NCI-H345 treated with DMSO at 0.1 percent for 48 hours (cell line): Measurements from ENCODE around the gene PRDM7.
"Not testable (repeated sequence)": the region's sequence is repeated elsewhere in the genome, so short reads cannot be mapped to it uniquely, and the experiment has no call there.

Experiments
- DNase-seq: peaks from one replicate; lab custom pipeline; 2025; ENCODE audit not compliant: unreplicated experiment; lab: John Stamatoyannopoulos, UW

The PRDM7 gene

DNA sequence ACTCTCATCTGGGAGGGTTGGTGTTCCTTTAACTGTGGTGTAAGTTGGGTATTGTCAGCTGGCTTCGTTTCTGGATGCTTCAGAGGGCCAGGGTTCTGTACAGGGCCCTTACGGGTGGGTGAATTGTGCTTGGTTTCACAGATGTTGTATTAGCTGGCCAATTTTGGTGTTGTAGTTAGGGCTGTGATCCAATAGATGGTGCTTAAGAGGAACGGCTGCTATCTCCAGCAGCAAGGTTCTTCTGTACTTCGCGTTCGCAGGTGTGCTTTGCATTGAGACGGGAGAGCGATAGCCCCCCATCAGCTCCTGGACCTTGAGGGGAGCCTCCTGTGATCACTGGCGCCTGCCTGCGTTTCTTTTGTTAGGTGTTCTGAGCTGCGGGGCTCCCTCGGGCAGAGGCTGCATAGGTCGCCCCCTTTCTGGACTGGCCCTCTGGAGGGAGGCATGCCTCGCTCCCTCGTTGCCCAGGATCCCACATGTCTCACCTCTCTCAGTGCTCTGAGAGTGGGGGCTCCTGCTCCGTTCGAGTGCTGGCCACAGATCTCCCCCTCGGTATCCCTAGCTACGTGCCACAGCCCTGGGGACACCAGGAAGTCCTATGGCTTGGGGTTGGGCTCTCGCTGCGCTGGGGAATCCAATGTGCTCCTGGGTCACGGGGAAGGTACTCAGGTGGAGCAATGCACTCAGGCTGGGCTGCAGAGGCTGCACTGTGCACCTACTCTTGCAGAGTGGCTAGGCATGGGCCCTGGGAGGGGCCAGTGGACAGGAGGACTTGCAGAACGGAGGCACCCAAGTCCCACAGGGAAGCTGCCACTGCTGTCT is 837 bp upstream of the PRDM7 start:
- no peak for DNase-seq

DNA sequence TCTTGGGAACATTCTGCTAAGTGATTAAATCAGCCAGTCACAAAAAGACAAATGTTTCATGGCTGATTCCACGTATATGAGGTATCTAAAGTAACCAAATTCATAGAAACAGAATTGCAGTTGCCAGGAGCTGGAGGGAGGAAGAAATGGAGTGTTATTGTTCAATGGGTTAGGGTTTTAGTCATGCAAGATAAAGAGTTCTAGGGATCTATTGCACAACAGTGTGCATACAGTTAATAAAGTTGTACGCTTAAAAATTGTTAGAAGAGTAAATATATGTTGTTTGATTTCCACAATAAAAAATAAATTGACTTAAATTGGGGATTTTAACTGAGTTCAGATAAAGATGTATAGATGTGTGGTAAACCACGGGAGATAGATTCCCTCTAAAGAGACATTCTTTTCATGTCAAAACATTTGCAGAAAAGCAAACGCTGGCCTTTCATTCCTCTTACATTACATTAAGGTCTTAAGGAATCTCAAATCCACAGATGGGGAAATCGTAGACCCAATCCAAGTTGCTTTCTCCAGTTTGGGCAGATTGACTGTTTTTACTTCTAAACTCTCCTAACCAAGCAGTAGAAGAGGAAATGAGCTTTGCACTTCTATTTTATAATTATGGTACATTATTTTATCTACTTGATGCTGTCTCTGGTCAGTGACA is 4.6 kb downstream of the PRDM7 start:
- no peak for DNase-seq

DNA sequence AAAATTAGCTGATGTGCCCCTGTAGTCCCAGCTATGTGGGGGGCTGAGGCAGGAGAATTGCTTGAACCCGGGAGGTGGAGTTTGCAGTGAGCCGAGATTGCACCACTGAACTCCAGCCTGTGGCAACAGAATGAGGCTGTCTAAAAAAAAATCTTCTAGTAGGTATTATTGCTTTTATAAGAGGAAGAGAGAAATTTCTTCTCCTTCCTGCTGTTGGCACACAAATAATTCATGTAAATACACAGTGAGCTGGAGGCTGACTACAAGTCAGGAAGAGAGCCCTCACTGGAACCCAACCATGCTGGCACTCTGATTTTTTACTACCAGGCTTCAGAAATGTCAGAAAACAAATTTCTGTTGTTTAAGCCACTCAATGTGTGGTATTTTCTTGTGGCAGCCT is 6.7 kb downstream of the PRDM7 start:
- DNase-seq = no peak

- DNase-seq = no peak
Measured at GRCh38 chr16:90061437-90061836, 15.7 kb downstream of the PRDM7 start.

GRCh38 chr16:90057738-90058173 is 19.4 kb downstream of the PRDM7 start:
- no peak for DNase-seq

DNA sequence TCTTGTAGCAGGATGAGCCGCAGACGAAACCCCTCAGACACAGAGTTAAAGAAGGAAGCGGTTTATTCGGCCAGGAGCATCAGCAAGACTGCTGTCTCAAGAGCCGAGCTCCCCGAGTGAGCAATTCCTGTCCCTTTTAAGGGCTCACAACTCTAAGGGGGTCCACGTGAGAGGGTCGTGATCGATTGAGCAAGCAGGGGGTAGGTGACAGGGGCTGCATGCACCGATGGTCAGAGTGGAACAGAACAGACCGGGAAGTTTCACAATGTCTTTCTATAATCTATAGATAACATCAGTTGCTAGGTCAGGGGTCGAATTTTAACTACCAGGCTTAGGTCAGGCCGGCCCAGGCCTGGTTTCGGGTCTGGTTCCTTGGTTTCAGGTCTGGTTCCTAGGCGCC is 20.6 kb downstream of the PRDM7 start:
- DNase-seq = not testable (repeated sequence)

DNA sequence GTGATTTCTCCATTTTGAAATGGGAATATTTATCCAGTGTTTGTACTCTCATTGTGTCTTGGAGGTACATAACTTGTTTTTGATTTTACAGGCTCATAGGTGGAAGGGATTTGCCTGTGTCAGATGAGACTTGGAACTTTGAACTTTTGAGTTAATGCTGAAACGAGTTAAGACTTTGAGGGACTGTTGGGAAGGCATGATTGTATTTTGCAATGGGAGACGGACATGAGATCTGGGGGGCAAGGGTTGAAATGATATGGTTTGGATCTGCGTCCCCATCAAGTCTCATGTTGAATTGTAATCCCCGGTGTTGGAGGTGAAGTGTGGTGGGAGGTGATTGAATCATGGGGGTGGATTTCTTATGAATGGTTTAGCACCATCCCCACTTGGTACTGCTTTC is 21.8 kb downstream of the PRDM7 start:
- DNase-seq = no peak

GRCh38 chr16:90054554-90054953 is 22.6 kb downstream of the PRDM7 start:
- no peak for DNase-seq

DNA sequence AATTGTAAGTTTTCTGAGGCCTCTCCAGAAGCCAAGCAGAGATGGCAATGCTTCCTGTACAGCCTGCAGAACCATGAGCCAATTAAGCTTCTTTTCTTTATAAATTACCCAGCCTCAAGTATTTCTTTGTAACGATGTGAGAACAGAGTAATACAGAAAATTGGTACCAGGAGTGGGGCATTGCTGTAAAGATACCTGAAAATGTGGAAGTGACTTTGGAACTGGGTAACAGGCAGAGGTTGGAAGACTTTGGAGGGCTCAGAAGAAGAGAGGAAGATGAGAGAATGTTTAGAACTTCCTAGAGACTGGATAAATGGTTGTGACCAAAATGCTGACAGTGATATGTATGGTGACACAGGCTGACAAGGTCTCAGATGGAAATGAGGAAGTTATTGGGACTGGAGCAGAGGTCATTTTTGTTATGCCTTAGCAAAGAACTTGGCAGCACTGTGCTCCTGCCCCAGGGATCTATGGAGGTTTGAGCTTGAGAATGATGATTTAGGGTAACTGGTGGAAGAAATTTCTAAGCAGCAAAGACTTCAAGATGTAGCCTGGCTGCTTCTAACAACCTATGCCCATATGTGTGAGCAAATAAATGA is 23.1 kb downstream of the PRDM7 start:
- no peak for DNase-seq

GRCh38 chr16:90050969-90051368 is 26.2 kb downstream of the PRDM7 start:
- DNase-seq = no peak

DNA sequence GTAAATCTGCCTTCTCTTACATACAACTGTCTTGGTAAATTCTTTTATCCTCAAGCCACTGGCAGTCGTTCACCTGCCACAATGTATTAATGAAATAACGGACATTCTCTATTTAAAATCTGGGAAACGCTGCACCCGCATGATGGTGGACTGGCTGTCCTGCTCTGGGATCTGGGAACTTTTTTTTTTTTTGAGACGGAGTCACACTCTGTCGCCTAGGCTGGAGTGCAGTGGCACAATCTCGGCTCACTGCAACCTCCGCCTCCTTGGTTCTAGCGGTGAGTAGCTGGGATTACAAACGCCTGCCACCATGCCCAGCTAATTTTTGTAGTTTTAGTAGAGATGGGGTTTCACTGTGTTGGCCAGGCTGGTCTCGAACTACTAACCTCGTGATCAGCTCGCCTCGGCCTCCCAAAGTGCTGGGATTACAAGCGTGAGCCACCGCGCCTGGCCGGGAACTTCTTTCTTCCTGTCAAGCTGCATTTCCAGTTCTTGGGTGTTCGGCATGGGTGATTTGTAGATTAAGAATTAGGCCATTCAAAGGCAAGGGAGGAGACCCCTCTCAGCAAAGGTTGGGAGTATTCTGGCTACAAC is 28.3 kb downstream of the PRDM7 start:
- no peak for DNase-seq

DNA sequence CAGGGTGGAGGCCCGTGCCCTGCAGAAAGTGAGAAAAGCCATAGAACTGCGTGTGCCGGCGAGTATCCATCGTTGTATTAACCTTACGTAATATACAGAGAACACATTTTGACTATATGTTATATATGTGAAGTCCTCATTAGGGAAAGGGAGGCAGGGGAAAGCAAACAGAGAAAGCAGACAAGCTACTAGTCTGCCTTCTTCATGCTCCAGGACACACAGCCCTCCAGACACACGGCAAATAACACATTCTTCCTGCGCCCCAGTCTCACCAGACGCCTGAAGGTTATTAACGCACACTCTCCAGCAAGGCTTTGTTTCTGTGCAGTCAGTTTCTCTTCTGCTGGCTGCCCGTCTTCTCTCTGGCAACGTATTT is 28.8 kb downstream of the PRDM7 start:
- DNase-seq = no peak

GRCh38 chr16:90047714-90048346 is 29.3 kb downstream of the PRDM7 start:
- DNase-seq = no peak

- DNase-seq = no peak
Measured at GRCh38 chr16:90046971-90047713, 30.0 kb downstream of the PRDM7 start.

DNA sequence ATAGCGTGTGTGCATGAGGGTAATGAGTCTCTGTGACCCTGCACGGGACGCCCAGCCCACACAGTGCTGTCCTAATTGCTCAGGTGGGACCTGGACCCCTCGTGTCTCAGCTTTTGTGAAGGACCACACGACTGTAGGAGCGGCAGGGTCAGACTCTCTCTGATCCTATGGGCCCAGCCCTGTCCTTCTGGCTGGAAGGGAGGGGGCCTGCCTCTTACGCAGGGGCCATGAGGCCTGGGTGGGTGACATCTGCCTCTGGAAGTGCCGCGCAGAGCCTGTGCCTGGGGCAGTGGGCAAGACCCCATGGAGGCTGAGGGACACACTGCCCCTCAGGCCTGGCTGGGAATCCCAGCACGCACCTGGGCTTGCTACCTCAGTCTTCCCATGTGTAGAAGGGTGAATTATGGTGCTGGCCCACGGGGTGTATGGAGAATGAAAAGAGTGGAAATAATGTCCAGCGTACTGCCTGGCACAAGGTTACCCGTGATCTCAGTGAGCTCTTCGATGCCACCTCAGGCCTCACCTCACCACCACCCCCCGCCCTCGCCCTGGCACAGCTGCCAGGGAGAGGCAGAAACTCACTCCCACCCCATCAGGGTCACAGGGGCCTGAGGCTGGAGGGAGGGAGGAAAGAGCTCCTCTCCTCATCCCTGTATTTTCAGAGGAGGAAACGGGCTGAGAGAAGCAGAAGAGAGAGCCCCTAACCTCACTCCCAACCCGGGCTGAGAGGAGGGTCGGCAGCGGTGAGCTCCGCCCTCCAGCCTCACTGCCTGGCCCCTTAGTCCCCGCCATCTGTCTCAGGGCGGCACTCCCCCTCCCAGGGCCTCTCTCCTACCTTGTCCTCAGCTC is 30.8 kb downstream of the PRDM7 start:
- peak; percentile 4 for DNase-seq

GRCh38 chr16:90044111-90044551 is 33.0 kb downstream of the PRDM7 start:
- no peak for DNase-seq

- no peak for DNase-seq
Measured at GRCh38 chr16:90043526-90043925, 33.6 kb downstream of the PRDM7 start.

DNA sequence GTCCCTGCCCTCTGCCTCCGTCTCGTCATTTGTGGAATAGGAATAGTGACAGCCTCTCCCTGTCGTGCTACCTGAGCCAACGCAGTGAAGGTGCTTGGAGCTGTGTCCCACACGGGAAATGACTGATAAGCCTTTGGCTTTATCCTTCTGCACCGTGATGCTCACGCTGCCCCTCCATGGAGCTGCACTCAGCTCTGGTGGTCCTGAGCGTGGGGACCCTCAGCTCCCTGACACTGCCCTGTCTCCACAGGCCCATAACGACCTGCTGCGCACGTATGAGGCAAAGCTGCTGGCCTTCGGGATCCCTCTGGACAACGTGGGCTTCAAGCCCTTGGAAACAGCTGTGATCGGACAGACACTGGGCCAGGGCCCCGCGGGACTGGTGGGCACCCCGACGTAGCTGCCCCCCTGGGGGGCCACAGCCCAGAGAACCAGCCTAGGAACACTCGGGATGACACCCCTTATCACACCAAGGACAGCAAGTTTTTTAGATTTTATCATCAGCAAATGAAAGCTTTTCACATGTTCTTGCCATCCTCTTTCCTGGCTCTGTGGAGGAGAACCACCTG is 34.1 kb downstream of the PRDM7 start:
- DNase-seq = no peak

GRCh38 chr16:90041896-90042473 is 35.1 kb downstream of the PRDM7 start:
- DNase-seq = no peak
